Activated naive CD4-positive, alpha-beta T cell treated with anti-CD3 and anti-CD28 coated beads for 36 hours (primary cell): ENCODE data around the gene PARM1. TPM values are rescaled to one million over a fixed set of nuclear protein-coding genes. Genes with fewer than 3 reads are reported as not detected.

Experiments used
- CTCF ChIA-PET: fragments of 350-600 bp; sonication (Branson Sonifier 250); formaldehyde crosslinking; loops from one replicate; lab custom pipeline; 2021; ENCODE audit warnings: antibody characterized with exemption; lab: Charles Lee
- DNase-seq: peaks from one replicate; pipeline ENCODE4 v3.0.0-alpha.2; 2020
- H3K27ac Mint-ChIP-seq: one replicate; pipeline ENCODE4 v1.8.0; 2021; ENCODE audit warnings: mild to moderate bottlenecking, mixed read lengths
- H3K27me3 Mint-ChIP-seq: one replicate; pipeline ENCODE4 v1.8.0; 2021; ENCODE audit warnings: low read depth, mixed read lengths
- H3K36me3 Mint-ChIP-seq: one replicate; pipeline ENCODE4 v1.8.0; 2021; ENCODE audit warnings: low read depth, mixed read lengths
- H3K4me1 Mint-ChIP-seq: one replicate; pipeline ENCODE4 v1.8.0; 2021; ENCODE audit warnings: low read depth, mixed read lengths
- H3K4me3 Mint-ChIP-seq: one replicate; pipeline ENCODE4 v1.8.0; 2021; ENCODE audit warnings: mild to moderate bottlenecking, moderate library complexity, mixed read lengths
- H3K9me3 Mint-ChIP-seq: one replicate; pipeline ENCODE4 v1.8.0; 2021; ENCODE audit warnings: mixed read lengths
- intact Hi-C: fragments of 100-400 bp; cut with micrococcal nuclease; formaldehyde crosslinking; loops from one replicate; pipeline ENCODE4 v1.15.1; 2023
- total RNA-seq, 2 experiments: library from RNA; stranded (reverse); gene quantifications; one replicate each; pipeline ENCODE4 v1.2.3, GENCODE V29; 2021

PARM1 gene
- total RNA-seq, 2 experiments from 2014 or later: 0.05 TPM; not detected in 1

DNA sequence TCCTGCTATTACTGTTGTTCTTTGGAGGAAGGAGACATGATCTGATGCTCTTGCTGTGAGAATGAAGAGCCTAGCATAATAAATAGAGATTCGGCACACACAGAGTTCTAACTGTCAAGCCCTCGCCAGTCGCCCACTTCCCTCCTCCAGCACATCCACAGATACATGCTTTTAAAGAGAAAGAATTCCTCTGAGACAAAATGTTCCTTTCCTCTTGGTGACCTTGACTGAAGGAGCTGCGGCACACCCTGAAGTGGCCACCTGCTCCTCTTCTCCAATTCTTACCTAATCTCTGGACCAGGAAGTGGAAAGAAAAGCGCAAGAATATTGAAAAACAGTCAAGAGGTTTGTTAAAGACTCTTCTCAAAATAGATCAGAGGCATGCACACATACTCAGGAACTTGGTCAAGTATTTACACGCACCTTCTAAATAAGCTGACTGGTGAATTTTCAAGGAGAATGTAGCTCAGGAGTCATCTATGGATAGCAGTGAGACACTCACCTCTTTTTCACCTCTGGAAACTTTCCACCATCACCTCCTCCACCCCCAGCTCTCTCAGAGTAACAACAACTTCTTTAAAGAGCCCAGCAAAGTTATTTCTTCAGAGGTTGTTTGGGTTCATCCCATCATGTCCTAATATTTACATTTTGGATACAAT, 95.4 kb downstream of the PARM1 start:
- intact Hi-C loops: no loop called here
- H3K36me3 Mint-ChIP-seq: no peaks in the 10 kb centered on the region

GRCh38 chr4:75030028-75030427, 97.1 kb downstream of the PARM1 start:
- intact Hi-C loops: no loop called here
- no peak for DNase-seq
- no peaks in the 10 kb centered on the region for H3K4me1 Mint-ChIP-seq
- H3K9me3 Mint-ChIP-seq: no peaks in the 10 kb centered on the region
- no peak overlapping the region for H3K27ac Mint-ChIP-seq
- CTCF ChIA-PET: interaction anchor here (0.7 kb wide), 1 partner anchor 51 kb away, joined by 4 read pairs; no protein-coding TSS in a partner anchor
- H3K27me3 Mint-ChIP-seq: peaks cover 5% of the 10 kb centered on the region
- no peak overlapping the region for H3K4me3 Mint-ChIP-seq
- H3K36me3 Mint-ChIP-seq: no peaks in the 10 kb centered on the region

More for the DNA sequence above, 95.4 kb downstream of the PARM1 start:
- Mint-ChIP-seq H3K27ac (no peak overlapping the region), H3K9me3 (no peaks in the 10 kb centered on the region), H3K4me3 (no peak overlapping the region), H3K27me3 (peaks cover 5% of the 10 kb centered on the region), H3K4me1 (no peaks in the 10 kb centered on the region)
- DNase-seq: no peak
- CTCF ChIA-PET: no interaction called here

- no peaks in the 10 kb centered on the region for H3K36me3 Mint-ChIP-seq
- no peak for DNase-seq
- no peaks in the 10 kb centered on the region for H3K9me3 Mint-ChIP-seq
- H3K4me1 Mint-ChIP-seq: no peaks in the 10 kb centered on the region
- no peak overlapping the region for H3K27ac Mint-ChIP-seq
- intact Hi-C loops: no loop called here
- no peak overlapping the region for H3K4me3 Mint-ChIP-seq
- CTCF ChIA-PET: no interaction called here
- peaks cover 5% of the 10 kb centered on the region for H3K27me3 Mint-ChIP-seq
Observed at GRCh38 chr4:75030649-75031235, 97.8 kb downstream of the PARM1 start.

GRCh38 chr4:75031775-75032174, 98.9 kb downstream of the PARM1 start:
- H3K4me1 Mint-ChIP-seq: no peaks in the 10 kb centered on the region
- intact Hi-C loops: no loop called here
- H3K4me3 Mint-ChIP-seq: no peak overlapping the region
- no peak for DNase-seq
- CTCF ChIA-PET: interaction anchor here (0.7 kb wide), 1 partner anchor 1059 kb away, joined by 4 read pairs; no protein-coding TSS in a partner anchor
- H3K27me3 Mint-ChIP-seq: peaks cover 2% of the 10 kb centered on the region
- H3K36me3 Mint-ChIP-seq: no peaks in the 10 kb centered on the region
- no peak overlapping the region for H3K27ac Mint-ChIP-seq
- no peaks in the 10 kb centered on the region for H3K9me3 Mint-ChIP-seq

GRCh38 chr4:75034523-75034922, 101.6 kb downstream of the PARM1 start:
- DNase-seq: no peak
- Mint-ChIP-seq H3K4me1 (no peaks in the 10 kb centered on the region), H3K4me3 (no peak overlapping the region), H3K36me3 (no peaks in the 10 kb centered on the region), H3K27me3 (no peaks in the 10 kb centered on the region), H3K9me3 (no peaks in the 10 kb centered on the region), H3K27ac (no peak overlapping the region)
- CTCF ChIA-PET: no interaction called here
- intact Hi-C loops: no loop called here

DNA sequence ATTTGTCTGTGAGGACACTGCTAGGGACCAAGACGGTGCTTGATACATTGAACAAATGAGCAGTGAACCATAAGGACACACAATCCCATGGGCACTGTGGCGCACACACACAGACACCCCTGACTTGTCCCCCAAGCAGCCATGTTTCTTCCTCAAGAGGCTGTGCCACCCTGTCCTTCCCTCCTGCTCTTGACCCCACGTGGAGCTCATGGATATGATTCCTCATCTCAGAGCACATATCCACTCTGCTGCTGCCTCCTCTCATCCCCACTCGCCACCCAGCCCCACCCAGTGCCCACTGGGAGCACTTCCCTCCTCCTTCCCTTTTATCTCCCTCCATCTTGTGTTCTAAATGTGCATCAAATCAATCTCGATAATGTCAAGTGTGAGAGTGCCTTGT, 102.4 kb downstream of the PARM1 start:
- intact Hi-C loops: no loop called here
- Mint-ChIP-seq H3K27ac (no peak overlapping the region), H3K27me3 (no peaks in the 10 kb centered on the region), H3K4me1 (no peaks in the 10 kb centered on the region), H3K9me3 (no peaks in the 10 kb centered on the region), H3K4me3 (no peak overlapping the region), H3K36me3 (no peaks in the 10 kb centered on the region)
- no peak for DNase-seq
- CTCF ChIA-PET: no interaction called here

- CTCF ChIA-PET: no interaction called here
- DNase-seq: no peak
- intact Hi-C loops: no loop called here
Observed at GRCh38 chr4:75036046-75036830, 103.3 kb downstream of the PARM1 start.

DNA sequence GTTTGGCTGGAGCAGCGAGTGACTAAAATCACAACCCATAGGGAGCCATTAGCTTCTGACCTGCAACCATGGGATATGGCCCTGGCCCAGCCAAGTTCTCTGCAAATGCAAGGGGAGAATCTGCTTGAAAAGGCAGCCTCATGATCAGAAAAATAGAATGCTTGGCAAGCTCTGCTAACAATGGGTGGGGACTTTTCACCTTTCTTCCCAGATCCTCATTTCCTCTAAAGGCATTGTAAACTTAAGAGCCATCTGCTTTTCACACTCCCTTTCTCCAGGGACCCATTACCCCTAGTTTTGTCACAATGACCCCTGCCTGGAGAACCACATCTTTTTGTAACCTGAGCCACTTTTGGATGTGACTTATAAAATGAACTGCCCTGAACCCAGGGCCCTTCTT, 104.3 kb downstream of the PARM1 start:
- DNase-seq: no peak
- Mint-ChIP-seq H3K9me3 (no peaks in the 10 kb centered on the region), H3K27ac (no peak overlapping the region), H3K4me1 (no peaks in the 10 kb centered on the region), H3K4me3 (no peak overlapping the region), H3K27me3 (no peaks in the 10 kb centered on the region), H3K36me3 (no peaks in the 10 kb centered on the region)
- intact Hi-C loops: no loop called here
- CTCF ChIA-PET: no interaction called here

More at GRCh38 chr4:75036046-75036830, 103.3 kb downstream of the PARM1 start:
- no peaks in the 10 kb centered on the region for H3K9me3 Mint-ChIP-seq
- H3K4me1 Mint-ChIP-seq: no peaks in the 10 kb centered on the region
- no peak overlapping the region for H3K27ac Mint-ChIP-seq
- H3K27me3 Mint-ChIP-seq: no peaks in the 10 kb centered on the region
- H3K36me3 Mint-ChIP-seq: no peaks in the 10 kb centered on the region
- no peak overlapping the region for H3K4me3 Mint-ChIP-seq

GRCh38 chr4:75038376-75038775, 105.5 kb downstream of the PARM1 start:
- intact Hi-C loops: no loop called here
- no peaks in the 10 kb centered on the region for H3K9me3 Mint-ChIP-seq
- no peaks in the 10 kb centered on the region for H3K27me3 Mint-ChIP-seq
- no peak overlapping the region for H3K27ac Mint-ChIP-seq
- H3K4me1 Mint-ChIP-seq: no peaks in the 10 kb centered on the region
- DNase-seq: no peak
- H3K36me3 Mint-ChIP-seq: no peaks in the 10 kb centered on the region
- CTCF ChIA-PET: no interaction called here
- H3K4me3 Mint-ChIP-seq: no peak overlapping the region

DNA sequence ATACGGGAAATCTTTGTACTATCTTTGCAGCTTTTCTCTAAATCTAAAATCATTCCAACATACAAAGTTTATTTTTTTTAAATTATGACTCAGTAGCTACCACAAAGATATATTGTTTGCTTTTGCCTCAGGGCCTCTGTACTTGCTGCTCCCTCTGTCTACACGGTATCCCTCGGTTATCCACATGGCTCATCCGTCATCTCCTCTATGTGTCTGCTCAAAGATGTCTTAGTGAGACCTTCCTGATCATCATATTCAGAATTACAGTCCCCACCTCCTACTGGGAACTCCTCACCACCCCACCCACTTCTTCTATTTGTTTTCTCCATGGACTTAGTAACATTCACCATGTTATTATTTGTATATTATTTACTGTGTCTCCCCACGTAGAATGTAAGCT, 107.8 kb downstream of the PARM1 start:
- H3K27ac Mint-ChIP-seq: no peak overlapping the region
- CTCF ChIA-PET: no interaction called here
- intact Hi-C loops: no loop called here
- H3K36me3 Mint-ChIP-seq: no peaks in the 10 kb centered on the region
- DNase-seq: no peak
- peaks cover 5% of the 10 kb centered on the region for H3K27me3 Mint-ChIP-seq
- H3K4me3 Mint-ChIP-seq: no peak overlapping the region
- no peaks in the 10 kb centered on the region for H3K4me1 Mint-ChIP-seq
- no peaks in the 10 kb centered on the region for H3K9me3 Mint-ChIP-seq

DNA sequence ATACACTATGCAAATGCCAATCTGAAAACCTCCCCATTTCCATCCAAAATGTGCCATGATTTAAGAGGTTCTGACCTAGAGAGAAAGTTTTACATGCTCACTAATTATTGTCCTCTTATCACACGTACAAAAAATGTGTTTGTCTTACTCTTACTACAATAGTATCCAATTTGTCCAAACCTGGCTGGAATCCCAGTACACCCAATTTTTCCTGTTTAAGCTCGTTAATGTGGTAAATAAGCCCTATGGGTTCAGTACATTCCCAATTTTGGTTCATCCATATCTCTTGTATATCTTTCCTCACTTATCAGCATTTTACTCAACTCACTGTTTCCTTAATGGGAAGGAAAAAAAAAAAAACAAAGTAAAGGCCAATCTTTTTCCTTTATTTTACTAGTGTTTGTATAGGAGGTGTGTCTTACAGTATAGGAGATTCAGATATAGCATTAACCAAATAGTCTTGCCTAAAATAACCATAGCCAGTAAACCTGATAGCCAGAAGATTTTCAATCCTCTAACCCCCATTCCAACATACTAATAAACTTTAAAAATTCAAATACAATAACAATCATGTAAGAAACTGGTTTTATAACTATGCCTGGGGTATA, 109.8 kb downstream of the PARM1 start:
- no peaks in the 10 kb centered on the region for H3K36me3 Mint-ChIP-seq
- H3K27me3 Mint-ChIP-seq: peaks cover 8% of the 10 kb centered on the region
- intact Hi-C loops: no loop called here
- H3K4me3 Mint-ChIP-seq: no peak overlapping the region
- H3K27ac Mint-ChIP-seq: no peak overlapping the region
- no peaks in the 10 kb centered on the region for H3K4me1 Mint-ChIP-seq
- CTCF ChIA-PET: no interaction called here
- H3K9me3 Mint-ChIP-seq: peaks cover 3% of the 10 kb centered on the region
- no peak for DNase-seq

GRCh38 chr4:75046226-75046625, 113.3 kb downstream of the PARM1 start:
- Mint-ChIP-seq H3K9me3 (peaks cover 3% of the 10 kb centered on the region), H3K27me3 (peaks cover 8% of the 10 kb centered on the region), H3K27ac (no peak overlapping the region), H3K4me3 (no peak overlapping the region), H3K4me1 (no peaks in the 10 kb centered on the region), H3K36me3 (no peaks in the 10 kb centered on the region)
- no peak for DNase-seq
- CTCF ChIA-PET: no interaction called here
- intact Hi-C loops: no loop called here
